BLaER1 treated with 17β-estradiol and CSF1 and Interleukin-3, amounts not matched to agents 10 nM and 100 nM (cell line): ENCODE data around the gene DNMT1.
"Not testable (repeated sequence)": the region's sequence is repeated elsewhere in the genome, so short reads cannot be mapped to it uniquely, and the experiment has no call there.

Source experiments
- H3K27ac ChIP-seq, 11 experiments: shearing (Covaris generic); formaldehyde crosslinking; 2 replicates each; pipeline ENCODE4 v1.8.1; 2022
- H3K27me3 ChIP-seq, 11 experiments: shearing (Covaris generic); formaldehyde crosslinking; 2 replicates each; pipeline ENCODE4 v1.8.1; 2022
- H3K36me3 ChIP-seq, 11 experiments: shearing (Covaris generic); formaldehyde crosslinking; 2 replicates each; pipeline ENCODE4 v1.8.1; 2022
- H3K4me1 ChIP-seq, 10 experiments: shearing (Covaris generic); formaldehyde crosslinking; 2 replicates each; pipeline ENCODE4 v1.8.1; 2022
- H3K4me2 ChIP-seq, 11 experiments: shearing (Covaris generic); formaldehyde crosslinking; 2 replicates each; pipeline ENCODE4 v1.8.1; 2022
- H3K4me3 ChIP-seq, 10 experiments: shearing (Covaris generic); formaldehyde crosslinking; 2 replicates each; pipeline ENCODE4 v1.8.1; 2022
- H3K9ac ChIP-seq, 11 experiments: shearing (Covaris generic); formaldehyde crosslinking; 2 replicates each; pipeline ENCODE4 v1.8.1; 2022
- H3K9me3 ChIP-seq, 11 experiments: shearing (Covaris generic); formaldehyde crosslinking; replicated peaks in 1 of 11; 2 replicates each; pipeline ENCODE4 v1.8.1; 2022
- H4K20me1 ChIP-seq, 11 experiments: shearing (Covaris generic); formaldehyde crosslinking; 2 replicates each; pipeline ENCODE4 v1.8.1; 2022
- Cebpa-rat ChIP-seq, 11 experiments: shearing (Covaris generic); IDR thresholded peaks; 2 replicates each; pipeline ENCODE4 v1.8.1; 2022

The DNMT1 gene

DNA sequence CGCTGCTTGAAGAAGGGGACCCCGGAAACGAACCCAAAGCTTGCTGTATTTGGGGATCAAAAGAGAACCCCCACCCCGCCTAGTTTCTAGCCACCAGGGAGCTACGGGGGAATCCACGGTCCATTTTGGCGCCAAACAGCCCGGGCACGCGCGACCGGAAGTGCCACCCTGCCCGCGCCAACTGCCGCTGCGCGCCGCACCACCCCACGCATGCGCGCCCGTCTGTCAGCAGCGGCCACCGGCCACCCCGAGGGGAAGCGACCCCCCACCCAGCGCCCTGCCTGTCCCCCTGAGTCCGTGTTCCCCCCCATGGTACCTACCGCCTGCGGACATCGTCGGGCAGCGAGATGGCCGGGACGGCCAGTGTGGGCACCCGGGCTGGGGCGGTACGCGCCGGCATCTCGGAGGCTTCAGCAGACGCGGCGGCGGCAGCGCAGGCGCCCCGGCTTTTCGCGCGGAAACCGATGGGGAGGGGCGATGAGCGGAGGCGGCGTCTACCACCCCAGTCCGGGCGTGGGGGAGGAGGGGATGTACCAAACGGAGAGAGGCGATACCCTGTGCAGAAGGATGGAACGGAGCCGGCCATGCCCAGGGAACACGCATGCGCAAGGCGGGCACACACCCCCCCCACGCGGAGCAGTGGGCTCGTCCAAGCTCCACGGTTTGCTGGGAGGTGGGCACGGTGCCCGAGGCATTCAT is at the start of gene DNMT1:
TSS of gene DNMT1 (minus strand) at position 454 of the 699 bp plus-strand sequence. CDS start at position 400, 54 bp downstream.
- no peak for TF ChIP-seq Cebpa-rat (IDR thresholded peaks at IDR 0.05)
- H3K9me3 ChIP-seq = 0 out of 22 replicates have a peak, but pooled peaks cover 0 to 5% (median 0%) of the 10 kb centered on the region in 11 experiments
- peaks cover 16 to 47% (median 46%) of the 10 kb centered on the region in 11 experiments; a peak in 21 of 22 replicates for H4K20me1 ChIP-seq
- peaks cover 49 to 87% (median 71%) of the 10 kb centered on the region in 10 experiments for H3K4me1 ChIP-seq
- peak within 1 kb of the TSS; percentile 85 to 98 (median 94) for H3K4me2 ChIP-seq
- peak within 1 kb of the TSS; percentile 76 to 99 (median 95) for H3K4me3 ChIP-seq
- peak within 1 kb of the TSS; percentile 69 to 99 (median 96); a peak in 21 of 22 replicates for H3K27ac ChIP-seq
- H3K9ac ChIP-seq = peak within 1 kb of the TSS; percentile 84 to 98 (median 96)
- H3K36me3 ChIP-seq = peaks cover 31 to 43% (median 39%) of the 10 kb centered on the region in 11 experiments
- H3K27me3 ChIP-seq = no peaks in the 10 kb centered on the region

DNA sequence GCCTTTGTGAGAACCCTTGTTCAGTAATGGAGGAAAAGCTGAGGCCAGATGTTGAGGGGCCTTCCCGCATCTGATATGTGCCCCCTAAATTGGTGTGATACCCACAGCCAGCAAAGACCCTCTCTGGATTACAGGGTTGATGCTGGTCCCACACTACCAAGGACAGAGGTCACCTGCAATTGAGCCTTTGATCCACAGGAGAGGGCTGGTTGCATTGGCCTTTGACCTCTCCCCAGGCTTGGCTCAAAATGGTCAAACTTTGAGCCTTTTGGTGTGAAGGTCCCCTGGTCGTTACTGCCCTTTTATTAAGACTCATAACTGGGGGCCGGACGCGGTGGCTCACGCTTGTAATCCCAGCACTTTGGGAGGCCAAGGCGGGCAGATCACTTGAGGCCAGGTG is 48.9 kb upstream of the DNMT1 start:
- H3K4me1 ChIP-seq = peaks cover 25 to 99% (median 97%) of the 10 kb centered on the region in 10 experiments

DNA sequence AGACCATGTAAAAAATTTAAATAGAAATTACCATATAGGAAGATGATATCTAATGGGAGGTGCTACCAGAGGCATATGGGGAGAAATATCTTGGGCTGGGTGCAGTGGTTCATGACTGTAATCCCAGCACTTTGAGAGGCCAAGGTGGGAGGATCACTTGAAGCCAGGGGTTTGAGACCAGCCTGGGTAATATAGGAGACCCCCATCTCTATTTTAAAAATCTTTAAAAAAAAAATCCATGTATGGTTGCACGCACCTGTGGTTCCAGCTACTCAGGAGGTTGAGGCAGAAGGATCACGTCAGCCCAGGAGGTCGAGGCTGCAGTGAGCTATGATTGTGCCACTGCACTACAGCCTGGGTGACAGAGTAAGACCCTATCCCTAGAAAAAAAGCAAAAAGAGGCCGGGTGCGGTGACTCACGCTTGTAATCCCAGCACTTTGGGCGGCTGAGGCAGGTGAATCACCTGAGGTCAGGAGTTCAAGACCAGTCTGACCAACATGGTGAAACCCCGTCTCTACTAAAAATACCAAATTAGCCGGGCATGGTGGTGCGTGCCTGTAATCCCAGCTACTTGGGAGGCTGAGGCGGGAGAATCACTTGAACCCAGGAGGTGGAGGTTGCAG is 47.2 kb upstream of the DNMT1 start:
- H3K27me3 ChIP-seq, H3K4me3 ChIP-seq, H4K20me1 ChIP-seq, H3K9me3 ChIP-seq, H3K9ac ChIP-seq, H3K36me3 ChIP-seq: not testable (repeated sequence)
- peak overlapping the region in 7 of 11 experiments; percentile 49 to 75 (median 62); a peak in 12 of 22 replicates for H3K4me2 ChIP-seq
- H3K4me1 ChIP-seq = peaks cover 42 to 100% (median 98%) of the 10 kb centered on the region in 10 experiments
- H3K27ac ChIP-seq = peak overlapping the region in 6 of 11 experiments; percentile 13 to 87 (median 78); a peak in 10 of 22 replicates

More for the DNA sequence above, 48.9 kb upstream of the DNMT1 start:
- Histone ChIP-seq H3K27me3 (no peaks in the 10 kb centered on the region), H3K36me3 (no peaks in the 10 kb centered on the region), H3K27ac (peak overlapping the region in 9 of 11 experiments; percentile 25 to 87 (median 62); a peak in 16 of 22 replicates), H3K4me2 (peak overlapping the region; percentile 24 to 75 (median 60); a peak in 17 of 22 replicates), H3K4me3 (no peak overlapping the region), H4K20me1 (no peaks in the 10 kb centered on the region), H3K9me3 (no peaks in the 10 kb centered on the region), H3K9ac (peak overlapping the region in 5 of 11 experiments; percentile 15 to 60 (median 47); a peak in 6 of 22 replicates)
- TF ChIP-seq Cebpa-rat (IDR thresholded peaks at IDR 0.05) = no peak

DNA sequence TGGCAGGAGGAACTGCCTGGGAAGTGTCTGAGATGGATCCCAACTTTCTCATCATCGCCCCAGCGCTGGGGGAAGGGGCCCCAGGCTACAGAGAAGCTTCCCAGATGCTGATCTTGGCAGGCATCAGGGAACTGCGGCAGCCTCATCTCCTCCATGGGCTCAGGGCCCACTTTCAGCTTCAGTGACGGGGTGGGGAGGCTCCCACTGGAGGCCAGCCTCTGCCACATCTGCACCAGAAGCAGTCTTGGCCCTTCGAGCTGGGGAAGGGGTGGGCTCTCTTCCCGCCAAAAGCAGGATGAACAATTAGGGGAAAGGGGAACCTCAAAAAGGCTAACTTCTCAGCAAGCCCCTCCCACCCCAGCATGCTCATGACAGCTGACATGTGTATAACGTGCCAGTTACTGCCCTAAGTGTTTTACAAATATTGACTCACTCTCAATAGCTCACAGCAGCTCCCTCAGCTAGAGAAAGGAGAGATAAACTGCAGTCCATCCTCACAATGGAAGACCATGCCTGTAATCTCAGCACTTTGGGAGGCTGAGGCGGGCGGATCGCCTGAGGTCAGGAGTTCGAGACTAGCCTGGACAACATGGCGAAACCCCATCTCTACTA is 43.5 kb upstream of the DNMT1 start:
- H3K36me3 ChIP-seq = no peaks in the 10 kb centered on the region
- no peaks in the 10 kb centered on the region for H3K27me3 ChIP-seq
- peak overlapping the region in 10 of 11 experiments; percentile 17 to 91 (median 72); a peak in 15 of 22 replicates for H3K27ac ChIP-seq
- H4K20me1 ChIP-seq = no peaks in the 10 kb centered on the region
- H3K4me1 ChIP-seq = peaks cover 59 to 100% (median 95%) of the 10 kb centered on the region in 10 experiments
- TF ChIP-seq Cebpa-rat (IDR thresholded peaks at IDR 0.05) = no peak
- H3K4me2 ChIP-seq = peak overlapping the region; percentile 80 to 97 (median 89)
- H3K9me3 ChIP-seq = no peaks in the 10 kb centered on the region
- peak overlapping the region in 5 of 11 experiments; percentile 8 to 35 (median 27); a peak in 6 of 22 replicates for H3K9ac ChIP-seq
- no peak overlapping the region for H3K4me3 ChIP-seq

DNA sequence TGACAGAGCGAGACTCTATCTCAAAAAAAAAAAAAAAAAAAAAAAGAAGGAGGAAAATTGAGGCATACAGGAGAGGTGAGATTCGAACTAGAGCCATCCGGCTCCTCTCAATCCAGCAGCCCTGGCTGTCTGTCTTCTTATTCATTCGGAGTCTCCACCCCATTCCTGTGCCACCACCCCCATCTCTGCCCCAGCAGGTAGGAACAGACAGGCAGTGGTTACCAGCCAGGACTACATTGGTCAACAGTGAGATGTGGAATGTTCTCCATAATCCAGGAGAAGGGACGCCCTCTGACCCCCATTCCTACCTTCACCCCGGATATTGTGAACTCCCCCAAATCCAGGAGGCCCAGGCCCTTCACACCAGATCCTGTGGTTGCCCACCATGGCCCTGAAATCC is 42.9 kb upstream of the DNMT1 start:
- H3K36me3 ChIP-seq = no peaks in the 10 kb centered on the region
- no peak for TF ChIP-seq Cebpa-rat (IDR thresholded peaks at IDR 0.05)
- H3K27ac ChIP-seq = peak overlapping the region in 10 of 11 experiments; percentile 17 to 91 (median 86); a peak in 15 of 22 replicates
- H3K4me1 ChIP-seq = peaks cover 53 to 99% (median 92%) of the 10 kb centered on the region in 10 experiments
- H3K9ac ChIP-seq = peak overlapping the region in 4 of 11 experiments; percentile 14 to 35 (median 28); a peak in 3 of 22 replicates
- no peaks in the 10 kb centered on the region for H3K27me3 ChIP-seq
- no peaks in the 10 kb centered on the region for H3K9me3 ChIP-seq
- peak overlapping the region; percentile 80 to 97 (median 89) for H3K4me2 ChIP-seq
- H4K20me1 ChIP-seq = no peaks in the 10 kb centered on the region
- no peak overlapping the region for H3K4me3 ChIP-seq

DNA sequence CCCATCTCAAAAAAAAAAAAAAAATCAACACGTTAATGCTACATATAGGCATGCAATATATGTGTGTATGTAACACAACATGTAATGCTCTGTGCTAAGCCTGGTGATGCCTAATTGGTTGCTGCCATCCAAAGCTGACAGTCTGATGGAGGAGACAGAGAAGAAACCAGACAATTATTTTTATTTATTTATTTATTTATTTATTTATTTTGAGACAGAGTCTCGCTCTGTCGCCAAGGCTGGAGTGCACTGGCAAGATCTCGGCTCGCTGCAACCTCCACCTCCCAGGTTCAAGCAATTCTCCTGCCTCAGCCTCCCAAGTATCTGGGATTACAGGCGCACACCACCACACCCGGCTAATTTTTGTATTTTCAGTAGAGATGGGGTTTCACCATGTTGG is 40.7 kb upstream of the DNMT1 start:
- Histone ChIP-seq H3K4me2 (peak overlapping the region; percentile 80 to 97 (median 89); a peak in 20 of 22 replicates), H3K9ac (peak overlapping the region in 10 of 11 experiments; percentile 73 to 82 (median 79); a peak in 18 of 22 replicates), H3K4me1 (peaks cover 48 to 91% (median 85%) of the 10 kb centered on the region in 10 experiments), H3K27ac (peak overlapping the region; percentile 83 to 91 (median 89); a peak in 21 of 22 replicates), H3K4me3 (peak overlapping the region in 1 of 10 experiments; percentile 49; a peak in 2 of 20 replicates)
- H3K36me3 ChIP-seq, H4K20me1 ChIP-seq, H3K27me3 ChIP-seq, H3K9me3 ChIP-seq: not testable (repeated sequence)

DNA sequence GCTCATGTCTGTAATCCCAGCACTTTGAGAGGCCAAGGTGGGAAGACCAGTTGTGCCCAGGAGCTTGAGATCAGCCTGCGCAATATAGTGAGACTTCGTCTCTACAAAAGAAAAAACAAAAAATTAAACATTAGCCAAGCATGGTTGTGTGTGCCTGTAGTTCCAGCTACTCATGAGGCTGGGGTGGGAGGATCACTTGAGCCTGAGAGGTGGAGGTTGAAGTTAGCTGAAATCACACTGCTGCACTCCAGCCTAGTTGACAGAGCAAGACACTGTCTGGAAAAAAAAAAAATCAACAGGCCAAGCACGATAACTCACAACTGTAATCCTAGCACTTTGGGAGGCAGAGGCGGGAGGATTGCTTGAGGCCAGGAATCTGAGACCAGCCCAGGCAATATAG is 40.2 kb upstream of the DNMT1 start:
- peak overlapping the region in 8 of 11 experiments; percentile 85 to 91 (median 90); a peak in 17 of 22 replicates for H3K27ac ChIP-seq
- peak overlapping the region in 10 of 11 experiments; percentile 80 to 97 (median 88); a peak in 17 of 22 replicates for H3K4me2 ChIP-seq
- no peak for TF ChIP-seq Cebpa-rat (IDR thresholded peaks at IDR 0.05)

DNA sequence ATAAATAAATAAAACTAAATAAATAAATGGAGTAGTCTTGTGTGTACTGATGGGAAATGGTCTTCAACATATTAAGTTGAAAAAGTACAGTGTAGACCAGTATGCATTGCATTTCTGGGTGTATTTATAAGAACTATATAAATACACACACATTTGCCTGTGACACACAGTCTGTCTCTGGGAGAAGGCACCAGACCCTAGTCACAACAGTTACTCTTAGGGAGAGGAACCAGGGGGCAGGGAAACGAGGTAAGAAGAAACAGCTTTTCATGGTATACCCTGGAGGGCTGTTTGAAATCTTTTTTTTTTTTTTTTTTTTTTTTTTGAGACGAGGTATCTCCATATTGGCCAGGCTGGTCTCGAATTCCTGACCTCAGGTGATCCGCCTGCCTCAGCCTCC is 39.2 kb upstream of the DNMT1 start:
- Histone ChIP-seq H4K20me1 (peaks cover 0 to 12% (median 5%) of the 10 kb centered on the region in 11 experiments; a peak in 9 of 22 replicates), H3K36me3 (no peaks in the 10 kb centered on the region), H3K4me2 (peak overlapping the region in 5 of 11 experiments; percentile 80 to 97 (median 85); a peak in 6 of 22 replicates), H3K27me3 (no peaks in the 10 kb centered on the region), H3K9me3 (no peaks in the 10 kb centered on the region), H3K9ac (no peak overlapping the region), H3K4me3 (no peak overlapping the region), H3K4me1 (peaks cover 50 to 91% (median 85%) of the 10 kb centered on the region in 10 experiments), H3K27ac (peak overlapping the region in 3 of 11 experiments; percentile 87 to 91 (median 87); a peak in 5 of 22 replicates)
- TF ChIP-seq Cebpa-rat (IDR thresholded peaks at IDR 0.05) = no peak

More for the DNA sequence above, 40.2 kb upstream of the DNMT1 start:
- H3K36me3 ChIP-seq = no peaks in the 10 kb centered on the region
- H3K9ac ChIP-seq = peak overlapping the region in 5 of 11 experiments; percentile 11 to 80 (median 76); a peak in 7 of 22 replicates
- peaks cover 48 to 91% (median 85%) of the 10 kb centered on the region in 10 experiments for H3K4me1 ChIP-seq
- no peaks in the 10 kb centered on the region for H3K9me3 ChIP-seq
- no peaks in the 10 kb centered on the region for H3K27me3 ChIP-seq
- peaks cover 0 to 2% (median 0%) of the 10 kb centered on the region in 11 experiments; a peak in 2 of 22 replicates for H4K20me1 ChIP-seq
- no peak overlapping the region for H3K4me3 ChIP-seq
